ENCODE measurements around the gene FRAT2. TPM values are rescaled to one million over a fixed set of nuclear protein-coding genes. Genes with fewer than 3 reads are reported as not detected.
"Not testable (repeated sequence)": the region's sequence is repeated elsewhere in the genome, so short reads cannot be mapped to it uniquely, and the experiment has no call there.

FRAT2 gene
- total RNA-seq, 2 donors from 2014 or later = 4.9 to 7.6 TPM

DNA sequence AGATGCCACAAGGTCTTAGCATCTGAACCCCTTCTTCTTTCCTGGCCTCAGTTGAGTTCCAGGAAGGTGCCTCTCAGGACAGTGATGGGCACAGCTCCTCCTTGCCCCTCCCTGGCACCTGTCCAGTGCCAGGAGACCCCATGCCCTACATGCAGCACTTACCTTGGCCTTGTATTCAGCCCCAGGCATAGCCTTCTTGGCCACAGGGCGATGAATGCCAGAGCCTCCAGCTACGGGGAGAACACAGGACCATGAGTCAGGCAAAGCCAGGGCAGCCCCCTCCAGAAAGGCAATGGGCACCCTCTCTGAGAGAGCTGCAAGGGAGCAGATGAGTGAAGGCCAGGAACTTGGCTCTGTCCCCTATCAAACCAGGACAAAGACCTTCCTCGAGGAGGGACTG lies 24.3 kb upstream of the FRAT2 start:
- intact Hi-C loops (cut with DNase I) = no loop called here
- ATAC-seq (no peak), DNase-seq (no peak)

DNA sequence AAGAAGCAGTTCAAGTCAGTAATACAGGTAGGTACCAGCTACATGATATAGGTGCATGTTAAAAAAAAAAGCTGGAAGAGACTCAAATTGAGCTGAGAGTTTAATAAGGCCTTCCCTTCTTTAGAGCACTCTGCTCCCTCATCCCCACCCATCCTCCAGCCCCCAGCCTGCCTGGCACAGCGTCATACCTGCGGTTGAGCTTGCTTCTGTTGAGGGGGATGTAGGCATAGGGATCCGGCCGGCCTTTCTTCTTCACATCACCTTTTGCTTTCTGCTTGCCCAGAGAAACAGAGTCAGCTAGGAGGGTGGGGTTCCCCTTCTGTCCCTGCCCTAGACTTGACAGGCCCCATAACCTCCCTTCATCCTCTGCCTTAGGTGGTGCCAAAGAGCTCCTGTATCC lies 23.8 kb upstream of the FRAT2 start:
- ATAC-seq (no peak), DNase-seq (no peak)
- intact Hi-C loops (cut with DNase I) = no loop called here

DNA sequence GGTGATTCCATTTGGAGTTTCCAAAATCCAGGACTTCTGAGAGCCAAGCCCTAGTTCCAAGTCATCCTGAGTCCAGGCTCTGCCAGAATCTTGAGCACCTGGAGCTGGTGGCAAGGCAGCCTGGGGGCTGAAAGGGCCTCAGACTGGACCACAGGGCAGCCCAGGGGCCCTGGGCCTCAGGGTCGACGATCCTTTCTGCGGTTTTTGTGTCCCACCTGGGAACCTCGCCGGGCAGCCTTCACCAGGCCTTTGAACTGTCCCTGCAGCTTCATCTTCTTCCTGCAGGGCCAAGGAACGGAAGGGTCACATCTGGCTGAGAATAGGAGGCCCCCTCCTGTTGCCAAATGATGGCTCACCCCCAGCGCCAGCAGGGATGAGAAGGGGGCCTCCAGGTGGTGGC lies 22.4 kb upstream of the FRAT2 start:
- DNase-seq (no peak), ATAC-seq (no peak)
- intact Hi-C loops (cut with DNase I) = no loop called here

DNA sequence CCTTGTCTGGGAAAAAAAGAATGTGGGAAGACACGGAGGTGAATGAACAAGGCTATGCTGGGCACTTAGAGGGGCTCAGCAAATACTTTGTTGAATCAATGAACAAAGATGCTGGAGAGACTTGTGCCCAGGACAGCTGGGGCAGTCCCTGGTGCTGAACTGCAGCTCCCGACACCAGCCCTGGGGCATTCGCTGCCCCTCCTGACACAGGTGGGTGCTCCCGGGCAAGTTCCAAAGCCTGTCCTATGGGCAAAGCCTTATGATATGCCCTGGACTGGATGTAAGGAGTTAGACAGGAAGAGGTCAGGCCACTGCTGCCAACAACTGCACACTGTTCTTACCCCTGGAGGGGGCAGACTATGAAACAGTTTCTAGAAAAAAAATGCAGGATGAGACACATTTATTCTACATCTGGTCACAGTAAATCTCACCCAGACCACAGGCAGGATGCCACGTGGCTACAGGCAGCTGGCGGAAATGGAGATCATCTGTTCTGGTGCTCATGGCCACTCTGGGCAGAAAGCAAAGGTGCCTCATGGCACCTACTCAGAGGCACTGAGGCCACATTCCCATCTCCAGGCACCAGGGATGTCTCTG lies 21.9 kb upstream of the FRAT2 start:
- intact Hi-C loops (cut with DNase I) = no loop called here
- no peak for DNase-seq
- ATAC-seq = no peak

DNA sequence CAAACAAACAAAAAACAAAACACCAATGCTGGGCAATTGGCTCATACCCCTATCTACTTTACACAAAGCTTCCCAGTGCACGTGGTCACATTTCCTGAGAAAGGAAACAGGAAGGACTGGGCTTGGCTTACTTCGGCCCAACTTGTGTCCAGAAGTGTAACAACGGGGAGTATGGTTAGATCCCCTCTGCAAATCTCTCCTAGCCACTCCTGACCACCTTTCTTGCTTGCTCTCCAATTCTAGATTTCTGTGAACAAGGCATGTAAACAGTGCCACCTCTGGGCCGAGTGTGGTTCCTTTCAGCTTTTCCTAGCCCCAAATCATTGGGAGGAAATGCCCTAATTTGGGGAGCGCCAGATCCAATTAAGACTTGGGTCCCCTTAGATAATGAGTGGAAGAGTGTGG lies 21.0 kb upstream of the FRAT2 start:
- DNase-seq = no peak
- intact Hi-C loops (cut with DNase I) = no loop called here
- ATAC-seq = peak; percentile 30 to 74

DNA sequence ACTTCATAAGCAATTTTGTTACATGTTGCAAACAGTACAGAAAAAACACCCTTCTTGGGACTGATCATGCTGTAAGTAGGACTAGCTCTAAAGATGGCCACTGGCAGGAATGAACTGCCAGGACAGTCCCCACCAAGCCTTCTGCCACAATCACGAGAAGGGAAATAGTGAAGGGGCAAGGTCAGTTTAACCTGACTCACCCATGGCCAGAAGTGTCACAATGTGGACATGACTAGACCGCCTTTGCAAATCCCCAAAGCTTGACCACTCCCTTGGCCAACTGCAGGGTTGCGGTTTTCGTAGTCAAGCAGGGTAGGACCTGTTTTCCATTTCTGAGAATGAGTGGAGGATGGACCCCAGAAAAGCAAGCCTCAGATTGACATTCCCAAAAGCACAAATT lies 19.4 kb upstream of the FRAT2 start:
- intact Hi-C loops (cut with DNase I) = no loop called here
- DNase-seq (no peak), ATAC-seq (no peak)

DNA sequence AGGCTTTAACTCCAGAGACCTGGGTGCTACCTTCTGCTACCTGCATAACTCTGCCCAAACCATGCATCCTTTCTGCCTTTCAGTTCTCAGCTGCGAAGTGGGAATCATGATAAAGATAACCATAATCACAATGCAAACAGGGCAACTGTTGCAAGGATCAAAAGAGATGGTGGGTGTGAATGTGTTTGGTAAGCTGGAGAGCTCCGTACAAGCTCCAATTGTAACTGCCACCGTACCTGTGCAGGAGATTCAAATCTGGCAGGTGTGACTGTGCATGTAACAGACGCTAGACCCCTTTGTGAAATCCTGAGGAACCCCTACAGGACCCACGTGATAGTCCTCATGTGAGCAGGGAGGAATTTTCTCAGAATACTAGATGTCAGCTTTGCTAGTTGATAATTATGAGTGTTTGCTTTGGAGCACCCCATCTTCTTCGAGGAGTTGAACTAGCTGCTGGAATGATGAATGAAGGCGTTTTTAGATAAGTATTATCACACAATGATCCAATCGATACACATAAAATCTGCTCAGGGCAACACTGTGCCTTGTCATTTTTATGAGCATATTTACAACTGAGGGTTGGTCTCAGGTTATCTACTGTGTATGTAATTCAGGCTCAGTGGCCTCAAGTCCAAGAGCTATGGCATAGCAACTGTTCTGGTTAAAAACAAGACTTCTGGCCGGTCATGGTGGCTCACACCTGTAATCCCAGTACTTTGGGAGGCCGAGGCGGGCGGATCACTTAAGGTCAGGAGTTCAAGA lies 15.4 kb upstream of the FRAT2 start:
- ATAC-seq (no peak), DNase-seq (no peak)
- intact Hi-C loops (cut with DNase I) = no loop called here

DNA sequence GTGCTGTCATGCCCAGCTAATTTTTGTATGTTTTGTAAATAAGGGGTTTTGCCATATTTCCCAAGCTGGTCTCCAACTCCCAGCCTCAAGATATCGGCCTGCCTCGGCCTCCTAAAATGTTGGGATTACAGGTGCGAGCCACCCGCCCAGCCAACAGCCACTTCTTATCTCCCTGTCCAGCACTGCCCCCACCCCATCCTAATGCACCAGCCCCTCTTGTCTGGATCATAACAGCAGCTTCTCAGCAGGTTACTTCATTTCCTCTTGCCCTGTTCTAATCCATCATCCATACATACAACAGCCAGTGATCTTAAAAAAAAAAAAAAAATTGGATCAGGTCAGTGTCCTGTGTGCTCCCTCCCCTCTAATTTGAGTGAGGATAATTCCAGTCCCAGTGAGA lies 12.8 kb upstream of the FRAT2 start:
- ATAC-seq = no peak
- DNase-seq = no peak
- intact Hi-C loops (cut with DNase I) = no loop called here

DNA sequence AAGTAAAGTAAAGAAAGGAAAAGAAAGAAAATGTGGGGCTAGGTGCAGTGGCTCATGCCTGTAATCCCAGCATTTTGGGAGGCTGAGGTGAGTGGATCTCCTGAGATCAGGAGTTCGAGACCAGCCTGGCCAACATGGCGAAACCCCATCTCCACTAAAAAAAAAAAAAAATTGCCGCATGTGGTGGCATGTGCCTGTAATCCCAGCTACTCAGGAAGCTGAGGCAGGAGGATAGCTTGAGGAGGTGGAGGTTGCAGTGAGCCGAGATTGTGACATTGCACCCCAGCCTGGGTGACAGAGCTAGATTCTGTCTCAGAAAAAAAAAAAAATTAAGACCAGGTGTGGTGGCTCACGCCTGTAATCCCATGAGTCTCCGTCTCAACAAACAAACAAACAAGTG lies 9.1 kb upstream of the FRAT2 start:
- intact Hi-C loops (cut with DNase I); DNase-seq; ATAC-seq: not testable (repeated sequence)

DNA sequence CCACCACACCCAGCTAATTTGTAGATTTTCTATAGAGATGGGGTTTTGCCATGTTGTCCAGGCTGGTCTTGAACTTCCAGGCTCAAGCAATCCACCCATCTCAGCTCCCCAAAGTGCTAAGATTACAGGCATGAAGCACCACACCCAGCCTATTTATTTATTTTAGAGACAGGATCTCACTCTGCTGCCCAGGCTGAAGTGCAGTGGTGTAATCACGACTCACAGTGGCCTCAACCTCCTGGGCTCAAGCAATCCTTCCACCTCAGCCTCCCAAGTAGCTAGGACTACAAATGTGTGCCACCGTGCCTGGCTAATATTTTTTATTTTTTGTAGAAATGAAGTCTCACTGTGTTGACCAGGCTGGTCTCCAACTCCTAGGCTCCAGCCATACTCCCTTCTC lies 6.9 kb upstream of the FRAT2 start:
- no peak for DNase-seq
- ATAC-seq = no peak
- intact Hi-C loops (cut with DNase I) = no loop called here

DNA sequence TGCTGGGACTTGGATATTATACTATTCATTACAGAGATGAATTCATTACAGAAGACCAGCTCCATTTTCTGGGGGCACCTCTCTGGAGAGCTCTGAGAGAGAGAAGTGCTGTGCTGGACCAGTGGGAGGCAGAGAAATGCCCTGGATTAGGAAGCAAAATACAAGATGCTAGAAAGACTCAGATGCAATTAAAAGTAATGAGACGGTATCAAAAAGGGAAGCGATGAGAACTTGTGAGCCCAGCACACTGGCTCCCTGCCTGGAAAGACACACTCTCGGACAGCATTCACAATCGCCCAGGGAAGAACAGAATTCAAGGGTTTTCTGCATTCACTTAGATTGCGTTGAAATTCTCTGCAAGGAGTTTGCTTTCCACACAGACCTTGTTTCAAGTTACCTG lies 3.5 kb upstream of the FRAT2 start:
- intact Hi-C loops (cut with DNase I) = loop anchor here in 1 of 2 donors (10.0 kb wide), 1 partner anchor 53 kb away; no protein-coding TSS in a partner anchor
- DNase-seq (no peak), ATAC-seq (no peak)

DNA sequence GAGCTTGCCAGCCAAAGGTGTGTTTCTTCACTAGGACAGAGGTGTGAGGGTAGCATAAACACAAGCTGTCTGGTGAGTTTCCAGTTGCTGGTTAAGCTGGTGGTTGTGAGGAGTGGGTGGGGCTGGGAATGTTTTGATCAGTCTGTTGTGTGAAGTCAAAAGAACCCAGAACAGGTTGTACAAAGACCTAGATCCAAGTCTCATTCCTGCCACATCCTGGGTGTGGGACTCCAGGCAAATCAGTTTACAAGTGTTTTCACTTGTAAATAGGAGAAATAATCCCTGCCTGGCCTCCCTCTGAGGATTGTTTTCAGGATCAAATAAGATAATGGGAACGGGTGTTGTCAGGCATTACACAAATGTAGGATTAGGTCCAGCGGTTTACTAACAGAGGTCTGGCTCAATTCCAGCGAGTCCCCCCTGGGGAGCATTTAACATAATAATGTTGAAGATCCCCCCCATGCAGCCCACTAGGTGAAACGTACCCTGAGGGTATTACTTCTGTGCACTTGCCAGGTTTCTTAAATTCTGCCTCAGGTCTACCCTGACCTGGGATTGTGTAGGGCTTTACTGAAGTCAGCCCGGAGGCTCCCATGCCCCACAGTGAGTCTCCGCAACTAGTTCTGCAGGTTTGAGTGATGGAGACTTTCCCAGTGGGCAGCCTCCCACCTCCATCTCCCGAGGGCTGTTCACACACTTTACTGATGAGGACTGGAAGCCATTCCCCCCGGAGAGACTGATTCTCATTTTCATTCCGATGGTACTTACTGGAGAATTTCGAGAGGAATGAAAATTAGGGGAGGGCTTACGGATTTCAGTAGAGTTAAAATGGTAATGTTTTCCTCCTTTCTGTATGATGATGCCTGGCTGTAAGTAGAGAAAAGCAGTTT lies 2.7 kb upstream of the FRAT2 start:
- no peak for DNase-seq
- no peak for ATAC-seq
- intact Hi-C loops (cut with DNase I) = loop anchor here in 1 of 2 donors (10.0 kb wide), 1 partner anchor 52 kb away; no protein-coding TSS in a partner anchor

DNA sequence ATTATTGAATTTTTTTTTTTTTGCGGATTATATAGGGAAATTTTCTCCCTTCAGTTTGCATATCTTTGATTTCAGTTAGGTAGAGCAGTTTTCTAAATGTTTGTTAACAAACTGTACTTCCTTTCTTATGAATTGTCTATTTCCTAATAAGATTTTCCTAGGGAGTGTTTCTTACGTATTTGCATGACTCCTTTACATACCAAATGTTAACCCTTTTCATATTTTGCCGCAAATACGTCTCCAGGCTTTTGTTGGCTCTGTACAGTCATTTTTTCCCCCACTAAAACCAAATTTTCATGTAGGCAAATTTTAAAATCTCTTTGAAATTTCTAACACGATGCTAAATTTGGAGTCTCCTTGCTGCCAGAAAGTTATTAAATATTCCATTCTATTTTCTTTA lies 1.9 kb upstream of the FRAT2 start:
- ATAC-seq (no peak), DNase-seq (no peak)
- intact Hi-C loops (cut with DNase I) = loop anchor here in 1 of 2 donors (10.0 kb wide), 1 partner anchor 52 kb away; no protein-coding TSS in a partner anchor

DNA sequence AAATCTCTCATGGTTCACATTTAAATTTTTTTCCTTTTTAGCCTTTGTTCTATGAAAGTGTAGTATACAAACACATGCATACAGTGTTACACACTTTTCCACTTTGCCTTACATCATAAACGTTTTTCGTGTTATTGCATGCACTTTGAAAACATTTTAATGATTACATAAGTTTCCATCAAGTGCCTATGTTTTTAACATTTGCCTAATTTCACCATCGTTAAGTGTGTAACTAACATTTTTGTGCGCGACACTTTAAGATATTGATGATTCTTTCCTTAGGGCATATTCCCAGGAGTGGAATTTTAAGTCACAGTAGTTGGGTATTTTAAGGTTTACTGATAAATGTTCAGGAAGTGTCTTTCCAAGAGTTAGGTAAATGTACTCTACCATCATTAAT lies 1.5 kb upstream of the FRAT2 start:
- intact Hi-C loops (cut with DNase I) = loop anchor here in 1 of 2 donors (10.0 kb wide), 1 partner anchor 51 kb away; no protein-coding TSS in a partner anchor
- ATAC-seq = no peak
- DNase-seq = no peak

DNA sequence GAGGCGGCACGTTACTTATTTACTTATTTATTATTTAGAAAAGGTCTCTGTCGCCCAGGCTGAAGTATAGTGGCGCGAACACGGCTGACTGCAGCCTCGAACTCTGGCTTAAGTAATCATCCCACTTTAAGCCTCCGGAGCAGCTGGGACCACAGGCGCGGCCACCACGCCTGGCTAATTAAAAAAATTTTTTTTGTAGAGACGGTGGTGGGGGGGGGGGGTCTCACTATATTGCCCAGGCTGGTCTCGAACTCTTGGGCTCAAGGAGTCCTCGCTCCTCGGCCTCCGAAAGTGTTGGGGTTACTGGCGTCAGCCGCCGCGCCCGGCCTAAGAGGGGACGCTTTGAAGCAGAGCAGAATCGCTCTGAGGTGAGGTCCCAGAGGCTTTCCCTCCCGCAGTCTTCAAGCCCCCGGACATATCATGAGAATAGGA lies 675 bp upstream of the FRAT2 start:
- intact Hi-C loops (cut with DNase I) = loop anchor here in 1 of 2 donors (10.0 kb wide), 1 partner anchor 50 kb away; no protein-coding TSS in a partner anchor
- ATAC-seq (no peak), DNase-seq (no peak)

DNA sequence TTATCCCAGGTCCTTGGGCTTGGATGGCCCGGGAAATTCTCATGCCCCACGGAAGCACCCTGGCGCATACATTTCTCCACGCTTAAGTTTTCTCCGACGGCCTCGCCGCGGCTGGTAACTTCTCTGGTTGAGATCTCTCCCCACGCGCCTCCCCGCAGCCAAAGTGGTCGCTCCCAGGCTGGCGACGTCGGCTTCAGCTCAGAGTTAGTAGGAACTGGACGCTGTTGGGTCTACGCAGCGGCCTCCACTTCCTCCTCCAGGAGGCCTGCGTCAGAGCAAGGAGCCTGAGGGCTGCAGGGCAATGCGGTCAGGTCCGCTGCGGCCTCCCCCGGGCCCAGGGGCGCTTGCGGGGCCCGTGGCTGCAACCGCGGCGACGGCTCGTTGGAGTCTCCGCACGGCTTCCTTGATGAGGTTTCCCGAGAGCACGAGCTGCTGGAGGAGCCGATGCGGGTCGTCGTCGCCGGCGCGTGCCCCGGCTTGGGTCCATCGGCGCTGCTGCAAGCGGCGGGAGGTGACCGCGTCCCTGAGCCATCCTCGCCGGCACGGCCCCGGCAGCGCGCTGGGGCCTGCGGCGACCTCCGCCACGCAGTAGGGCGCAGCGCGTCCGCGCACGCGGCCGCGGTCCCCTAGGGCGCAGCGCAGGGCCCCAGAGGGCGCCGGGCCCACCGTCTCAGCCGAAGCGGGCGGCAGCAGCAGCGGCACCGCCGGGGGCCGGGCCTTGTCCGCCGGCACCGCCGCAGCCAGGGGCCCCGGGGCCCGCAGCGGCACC lies 744 bp downstream of the FRAT2 start:
- DNase-seq (peak; percentile 66), ATAC-seq (peak; percentile 4 to 24)
- intact Hi-C loops (cut with DNase I) = loop anchor here (2.0 to 10.0 kb wide), 3 partner anchors 41 to 55 kb away; partner anchors contain the start of gene ARHGAP19 (in 1 of the 2)

DNA sequence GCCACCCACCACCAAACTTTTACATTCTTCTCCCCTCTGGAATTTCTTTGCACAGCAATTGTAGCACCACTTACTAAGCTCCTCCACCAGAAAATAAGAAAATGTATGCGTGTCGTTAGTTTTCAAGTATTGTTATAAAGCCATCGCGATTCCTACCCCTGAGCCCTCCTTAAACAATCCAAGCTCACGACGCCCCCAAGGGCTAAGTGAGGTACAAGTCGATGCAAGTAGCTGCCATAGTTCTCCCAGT lies 1.3 kb downstream of the FRAT2 start:
- ATAC-seq (no peak), DNase-seq (no peak)
- intact Hi-C loops (cut with DNase I) = loop anchor here (2.0 to 10.0 kb wide), 3 partner anchors 41 to 54 kb away; partner anchors contain the start of gene ARHGAP19 (in 1 of the 2)

DNA sequence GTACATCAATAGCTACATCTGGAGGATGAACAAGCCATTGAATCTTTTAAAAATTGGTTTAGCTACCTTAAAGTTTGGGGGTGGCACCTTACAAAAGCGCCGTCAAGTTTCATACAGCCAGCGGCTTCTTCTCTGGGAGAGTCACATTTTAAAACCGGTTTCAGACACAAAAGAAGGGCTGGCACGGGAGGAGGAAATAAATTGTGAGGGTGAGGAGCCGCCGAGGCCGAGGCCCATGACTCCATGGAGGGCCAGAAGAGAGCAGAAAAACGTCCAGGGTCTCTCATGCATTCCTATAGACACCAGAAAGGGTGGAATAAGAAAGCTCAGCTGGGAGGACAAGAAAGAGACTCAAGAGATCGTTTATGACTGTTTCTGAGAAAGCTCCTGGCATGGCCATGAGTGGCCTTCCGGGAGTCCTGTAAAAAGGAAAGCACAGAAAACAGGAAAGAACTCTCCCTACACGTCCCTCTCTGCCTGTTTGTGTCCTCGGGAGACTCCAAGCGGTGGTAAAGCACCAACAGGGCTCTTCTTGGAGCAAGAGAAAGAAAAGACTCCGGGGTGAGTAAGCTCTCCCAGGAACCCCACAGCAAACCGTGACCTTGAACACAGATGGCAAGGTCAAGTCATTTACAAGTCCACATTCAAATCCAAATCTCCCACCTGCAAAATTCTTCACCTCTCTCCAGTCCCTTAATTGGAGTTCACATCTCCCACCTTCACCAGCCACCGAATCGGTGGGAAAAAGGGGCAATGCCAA lies 1.8 kb downstream of the FRAT2 start:
- ATAC-seq (peak; percentile 16 to 34), DNase-seq (peak; percentile 41)
- intact Hi-C loops (cut with DNase I) = loop anchor here (2.0 to 10.0 kb wide), 3 partner anchors 40 to 54 kb away; partner anchors contain the start of gene ARHGAP19 (in 1 of the 2)
